Measurements from ENCODE around the gene GTPBP1. TPM values are rescaled to one million over a fixed set of nuclear protein-coding genes. Genes with fewer than 3 reads are reported as not detected.

The GTPBP1 gene
- total RNA-seq, 1 donor from 2014 or later, result 101 TPM

DNA sequence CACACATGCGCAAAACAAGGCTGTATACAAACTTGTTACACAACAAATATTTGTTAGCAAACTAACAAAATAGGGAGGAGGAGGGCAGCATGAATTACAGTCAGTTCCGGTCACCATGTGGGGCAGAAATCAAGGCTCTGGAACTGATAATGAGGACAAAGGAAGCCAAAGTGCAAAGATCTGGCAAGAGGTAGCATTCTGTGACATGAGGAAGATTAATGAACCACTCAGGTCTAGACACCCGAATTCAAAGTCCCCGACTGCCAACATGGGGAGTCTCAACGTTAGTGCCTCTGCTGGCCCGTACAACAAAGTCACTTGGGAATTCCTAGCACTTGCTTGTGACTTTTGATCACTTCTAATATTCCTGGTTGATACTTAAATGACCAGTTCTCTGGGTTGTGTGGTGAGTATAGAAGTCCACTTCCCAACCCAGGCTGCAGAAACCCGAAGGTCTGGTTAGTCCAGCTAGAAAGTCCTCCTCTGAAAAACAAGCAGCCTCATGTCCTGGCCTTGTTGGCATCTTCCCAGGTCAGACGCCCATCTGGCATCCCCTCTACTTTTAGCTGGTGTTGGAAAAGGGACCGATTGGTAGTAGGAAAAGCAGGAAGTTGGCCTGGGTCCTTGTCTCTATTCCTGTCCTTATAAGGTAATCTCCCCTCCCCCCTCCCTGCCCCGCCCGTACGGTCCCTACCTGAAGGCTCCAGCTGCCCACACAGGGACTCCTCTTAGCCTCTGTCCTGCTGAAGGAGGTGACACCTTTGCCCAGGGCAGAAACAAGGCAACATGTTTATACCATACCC lies 48.4 kb downstream of the GTPBP1 start:
- Mint-ChIP-seq H3K4me3 (ENCODE audit: low read depth) (peak overlapping the region; percentile 96), H3K9me3 (no peaks in the 10 kb centered on the region), H3K36me3 (ENCODE audit: low read depth) (peaks cover 56% of the 10 kb centered on the region), H3K27ac (peak overlapping the region; percentile 88), H3K4me1 (ENCODE audit: low read depth) (peaks cover 55% of the 10 kb centered on the region), H3K27me3 (ENCODE audit: low read depth) (no peaks in the 10 kb centered on the region)
- DNase-seq (ENCODE audit: low spot score), result no peak
- intact Hi-C loops (cut with micrococcal nuclease), result loop anchor here (2.0 to 10.0 kb wide), 3 partner anchors 21 to 341 kb away; partner anchors contain the start of gene APOBEC3H

DNA sequence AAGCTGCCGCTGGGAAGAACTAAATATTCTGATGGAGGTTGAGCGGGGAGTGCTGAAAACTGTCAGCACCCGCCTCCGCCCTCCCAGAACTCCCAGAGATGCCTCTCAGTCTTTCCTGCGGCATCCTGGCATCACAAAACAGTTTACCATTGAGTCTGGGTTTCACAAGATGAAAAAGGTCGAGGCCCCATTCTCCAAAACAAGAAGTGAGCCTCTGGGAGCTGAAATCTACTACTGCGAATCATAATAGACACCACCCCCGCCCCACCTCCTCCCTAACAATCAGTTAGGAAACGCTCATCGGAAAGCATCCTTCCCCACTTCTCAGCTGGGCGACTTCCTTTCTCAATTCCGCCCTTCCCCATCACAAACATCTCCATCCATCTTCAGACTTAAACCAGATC lies 49.0 kb downstream of the GTPBP1 start:
- Mint-ChIP-seq H3K4me1 (ENCODE audit: low read depth) (peaks cover 56% of the 10 kb centered on the region), H3K4me3 (ENCODE audit: low read depth) (peak overlapping the region; percentile 96), H3K9me3 (no peaks in the 10 kb centered on the region), H3K27me3 (ENCODE audit: low read depth) (no peaks in the 10 kb centered on the region), H3K36me3 (ENCODE audit: low read depth) (peaks cover 50% of the 10 kb centered on the region), H3K27ac (peak overlapping the region; percentile 88)
- peak; percentile 31 for DNase-seq (ENCODE audit: low spot score)
- intact Hi-C loops (cut with micrococcal nuclease), result loop anchor here (2.0 to 10.0 kb wide), 5 partner anchors 22 to 340 kb away; partner anchors contain the start of genes APOBEC3H, CBX6 and DNAL4

DNA sequence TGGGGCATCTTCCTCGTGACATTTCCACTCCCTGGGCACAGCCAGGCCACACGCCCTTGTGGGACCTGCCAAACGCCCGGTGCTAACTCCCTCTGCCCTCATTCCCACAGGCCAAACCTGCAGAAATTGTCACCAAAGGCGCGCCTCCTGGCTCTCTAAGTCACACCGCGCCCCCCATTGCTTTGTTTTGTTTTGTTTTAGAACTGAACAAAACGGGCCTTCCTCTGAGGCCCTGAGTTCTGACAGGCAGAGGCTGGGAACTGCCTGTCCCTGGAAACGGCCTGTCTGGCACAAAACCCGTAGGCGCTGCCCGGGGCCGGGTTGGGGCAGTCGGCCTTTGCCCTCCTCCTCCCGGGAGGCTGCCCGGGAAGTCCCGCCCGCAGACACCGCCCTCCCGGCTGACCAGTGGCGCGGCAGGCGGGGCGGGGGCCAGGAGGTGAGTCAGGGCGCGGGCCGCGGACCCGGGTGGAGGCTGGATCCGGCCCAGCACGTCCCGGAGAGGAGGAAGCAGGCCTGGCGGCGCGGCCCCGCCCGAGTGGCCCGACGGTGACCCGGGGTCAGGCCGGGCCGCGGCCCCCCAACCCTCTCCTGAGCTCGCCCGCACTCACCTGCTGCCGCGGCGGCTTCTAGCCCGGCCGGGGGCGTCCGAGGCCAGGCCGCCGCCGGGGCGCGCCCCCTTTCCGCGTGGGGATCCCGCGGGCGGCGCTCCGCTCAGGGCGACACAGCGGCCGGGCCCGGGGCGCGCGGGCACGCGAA lies 49.6 kb downstream of the GTPBP1 start:
- peaks cover 44% of the 10 kb centered on the region for H3K36me3 Mint-ChIP-seq (ENCODE audit: low read depth)
- peak overlapping the region; percentile 88 for H3K27ac Mint-ChIP-seq
- DNase-seq (ENCODE audit: low spot score), result peak; percentile 46
- H3K4me1 Mint-ChIP-seq (ENCODE audit: low read depth), result peaks cover 51% of the 10 kb centered on the region
- intact Hi-C loops (cut with micrococcal nuclease), result loop anchor here (2.0 to 10.0 kb wide), 5 partner anchors 23 to 339 kb away; partner anchors contain the start of genes APOBEC3H, CBX6 and DNAL4
- peak overlapping the region; percentile 96 for H3K4me3 Mint-ChIP-seq (ENCODE audit: low read depth)
- H3K9me3 Mint-ChIP-seq, result no peaks in the 10 kb centered on the region
- no peaks in the 10 kb centered on the region for H3K27me3 Mint-ChIP-seq (ENCODE audit: low read depth)

DNA sequence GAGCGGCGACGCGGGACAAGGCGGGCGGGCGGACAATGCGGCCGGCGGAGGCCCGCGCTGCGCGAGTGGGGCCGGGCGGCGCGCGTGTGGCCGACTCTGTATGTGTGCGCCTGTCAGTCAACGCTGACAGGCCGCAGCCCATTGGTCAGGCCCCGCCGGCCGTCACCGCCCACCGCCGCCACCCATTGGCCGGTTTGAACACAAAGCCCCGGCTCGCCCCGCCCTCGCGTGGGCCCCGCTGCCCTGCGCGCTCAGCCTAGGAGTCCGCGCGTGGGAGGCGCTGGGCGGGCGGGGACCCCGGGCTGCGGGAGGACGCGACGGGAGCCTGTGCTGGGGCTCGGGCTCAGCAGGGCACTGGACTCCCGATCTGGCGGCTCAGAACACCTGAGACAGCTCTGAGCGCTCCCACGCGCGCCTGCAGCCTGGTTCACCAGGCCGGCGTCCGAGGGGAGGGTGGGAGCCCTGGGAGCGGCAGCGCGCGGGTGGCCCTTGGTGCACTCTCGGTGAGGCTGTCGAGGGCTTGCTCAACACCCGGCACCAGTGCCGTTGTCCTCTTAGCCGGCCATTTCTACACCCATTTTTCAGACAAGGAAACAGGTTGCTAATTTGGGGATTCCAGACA lies 50.3 kb downstream of the GTPBP1 start, which contains the start of gene SUN2:
SUN2 (minus strand) TSS at position 88 of the 622 bp plus-strand sequence. CDS start 3,370 bp downstream, outside the sequence.
- Mint-ChIP-seq H3K4me1 (ENCODE audit: low read depth) (peaks cover 49% of the 10 kb centered on the region), H3K4me3 (ENCODE audit: low read depth) (peak within 1 kb of the TSS; percentile 96), H3K9me3 (no peaks in the 10 kb centered on the region), H3K36me3 (ENCODE audit: low read depth) (peaks cover 39% of the 10 kb centered on the region), H3K27me3 (ENCODE audit: low read depth) (no peaks in the 10 kb centered on the region), H3K27ac (peak within 1 kb of the TSS; percentile 95)
- intact Hi-C loops (cut with micrococcal nuclease), result loop anchor here (1.0 to 10.0 kb wide), 6 partner anchors 23 to 339 kb away; partner anchors contain the start of genes APOBEC3H, CBX6, DNAL4 and GTPBP1
- peak; percentile 91 for DNase-seq (ENCODE audit: low spot score)

DNA sequence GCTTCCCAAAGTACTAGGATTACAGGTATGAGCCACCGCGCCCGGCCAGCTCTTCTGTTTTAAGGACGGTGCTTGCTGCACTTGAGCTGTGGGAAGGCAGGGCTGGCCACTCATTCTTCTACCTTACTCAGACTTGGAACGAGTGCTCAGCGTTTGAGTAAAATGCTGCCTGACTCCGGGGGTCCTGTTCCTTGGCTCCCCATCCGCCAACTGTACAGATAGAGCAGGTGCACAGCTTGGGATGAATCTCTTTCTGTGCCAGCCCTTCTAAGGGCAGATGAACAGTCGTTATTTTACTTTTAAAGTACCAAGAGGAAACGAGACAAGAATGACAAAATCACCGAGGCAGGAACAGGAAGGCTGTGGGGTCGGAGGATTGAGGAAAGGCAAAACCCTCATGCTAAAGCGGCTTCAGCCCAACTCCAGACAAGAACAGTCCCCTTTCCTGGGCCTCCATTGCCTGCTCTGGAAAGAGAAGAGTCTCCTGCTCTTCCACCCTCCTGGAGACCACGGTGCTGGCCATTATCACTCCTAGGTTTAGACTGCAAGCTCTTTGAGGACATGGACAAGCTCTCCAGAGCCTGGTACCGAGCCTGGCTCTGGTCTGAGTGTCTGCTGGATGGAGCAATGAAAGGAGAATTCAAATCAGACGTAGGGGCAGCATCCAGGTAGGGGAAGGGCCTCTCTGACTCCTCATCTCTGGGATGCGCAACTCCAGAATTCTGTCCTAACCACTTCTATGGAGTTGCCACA lies 51.1 kb downstream of the GTPBP1 start:
- peak overlapping the region; percentile 95 for H3K27ac Mint-ChIP-seq
- intact Hi-C loops (cut with micrococcal nuclease), result loop anchor here (1.0 to 10.0 kb wide), 5 partner anchors 35 to 338 kb away; partner anchors contain the start of genes APOBEC3H, CBX6, DNAL4 and GTPBP1
- peaks cover 41% of the 10 kb centered on the region for H3K4me1 Mint-ChIP-seq (ENCODE audit: low read depth)
- H3K4me3 Mint-ChIP-seq (ENCODE audit: low read depth), result peak overlapping the region; percentile 93
- H3K36me3 Mint-ChIP-seq (ENCODE audit: low read depth), result peaks cover 30% of the 10 kb centered on the region
- no peaks in the 10 kb centered on the region for H3K9me3 Mint-ChIP-seq
- no peaks in the 10 kb centered on the region for H3K27me3 Mint-ChIP-seq (ENCODE audit: low read depth)
- DNase-seq (ENCODE audit: low spot score), result no peak

DNA sequence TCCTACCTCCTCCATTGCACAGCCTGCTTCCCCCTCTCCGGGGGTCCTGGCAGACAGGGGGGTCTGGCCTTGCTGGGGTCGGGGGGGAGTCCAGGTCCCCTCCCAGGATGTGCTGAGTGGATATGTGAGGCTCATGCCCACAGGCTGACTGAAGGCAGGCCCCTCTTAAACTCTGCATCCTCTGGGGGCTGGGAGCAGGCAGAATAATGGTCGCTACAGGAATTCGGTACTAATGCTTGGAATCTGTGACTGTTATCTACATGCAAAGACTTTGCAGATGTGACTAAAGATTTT lies 51.7 kb downstream of the GTPBP1 start:
- Mint-ChIP-seq H3K4me1 (ENCODE audit: low read depth) (peaks cover 37% of the 10 kb centered on the region), H3K9me3 (no peaks in the 10 kb centered on the region)

DNA sequence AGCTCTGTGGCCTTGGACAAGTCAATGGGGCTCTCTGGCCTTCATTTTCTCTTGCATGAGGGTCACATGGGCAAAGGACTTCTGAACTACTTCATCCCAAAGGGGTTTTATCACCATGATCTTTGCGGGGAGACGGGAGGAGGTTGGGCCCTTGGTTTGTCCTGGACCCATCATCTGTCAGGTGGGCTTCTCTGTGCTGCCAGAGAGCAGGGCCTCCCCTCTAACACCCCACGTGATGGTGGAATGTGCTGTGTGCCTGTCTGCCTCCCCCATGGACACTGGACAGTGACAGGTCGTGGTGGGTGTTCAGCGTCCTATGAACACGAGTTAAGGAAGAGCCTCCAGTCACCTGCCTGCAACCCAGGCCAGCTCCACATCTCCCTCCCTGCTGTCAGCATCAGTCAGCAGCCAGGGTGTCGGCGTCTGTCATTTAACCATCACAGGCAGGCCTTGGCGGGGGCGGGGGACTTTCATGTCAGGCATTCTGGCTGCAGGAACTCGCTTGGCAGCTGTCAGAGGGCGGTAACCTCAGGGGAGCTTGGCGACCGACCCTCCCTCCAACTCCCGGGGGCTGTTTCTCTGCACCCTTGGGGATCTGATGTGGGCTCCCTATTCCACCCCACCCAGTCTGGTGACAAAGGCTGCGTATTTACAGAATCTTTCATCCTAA lies 52.7 kb downstream of the GTPBP1 start:
- peak overlapping the region; percentile 5 for H3K27ac Mint-ChIP-seq

More for the DNA sequence above, 51.7 kb downstream of the GTPBP1 start:
- Mint-ChIP-seq H3K4me3 (ENCODE audit: low read depth) (peak overlapping the region; percentile 93), H3K27ac (peak overlapping the region; percentile 9), H3K36me3 (ENCODE audit: low read depth) (peaks cover 25% of the 10 kb centered on the region), H3K27me3 (ENCODE audit: low read depth) (no peaks in the 10 kb centered on the region)
- intact Hi-C loops (cut with micrococcal nuclease), result loop anchor here (5.0 to 10.0 kb wide), 4 partner anchors 35 to 337 kb away; partner anchors contain the start of genes APOBEC3H, CBX6 and DNAL4
- no peak for DNase-seq (ENCODE audit: low spot score)

DNA sequence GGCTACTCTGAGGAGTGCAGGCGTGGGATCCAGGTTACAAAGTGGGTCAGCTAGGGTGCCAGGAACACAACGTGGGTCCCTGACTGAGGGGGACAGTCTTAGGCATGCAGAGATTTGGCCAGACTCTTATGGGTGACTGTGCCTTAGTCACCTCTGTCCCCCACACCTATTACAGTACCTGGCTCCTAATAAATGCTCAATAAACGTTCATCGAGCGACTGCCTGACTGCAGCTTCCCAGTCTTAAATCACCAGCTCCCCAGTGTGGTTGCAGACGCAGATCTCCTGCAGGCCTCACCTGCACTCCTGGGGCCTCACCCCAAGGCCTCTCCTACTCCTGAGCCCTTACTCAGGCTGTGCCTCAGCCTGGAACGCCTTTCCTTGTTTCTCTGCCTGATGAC lies 53.3 kb downstream of the GTPBP1 start:
- intact Hi-C loops (cut with micrococcal nuclease), result loop anchor here (5.0 to 10.0 kb wide), 4 partner anchors 33 to 336 kb away; partner anchors contain the start of genes APOBEC3H, CBX6 and DNAL4
- Mint-ChIP-seq H3K4me1 (ENCODE audit: low read depth) (peaks cover 27% of the 10 kb centered on the region), H3K9me3 (no peaks in the 10 kb centered on the region), H3K36me3 (ENCODE audit: low read depth) (peaks cover 11% of the 10 kb centered on the region), H3K27ac (peak overlapping the region; percentile 5), H3K27me3 (ENCODE audit: low read depth) (no peaks in the 10 kb centered on the region), H3K4me3 (ENCODE audit: low read depth) (no peak overlapping the region)
- no peak for DNase-seq (ENCODE audit: low spot score)

More for the DNA sequence above, 52.7 kb downstream of the GTPBP1 start:
- intact Hi-C loops (cut with micrococcal nuclease), result loop anchor here (5.0 to 10.0 kb wide), 4 partner anchors 34 to 336 kb away; partner anchors contain the start of genes APOBEC3H, CBX6 and DNAL4
- peaks cover 32% of the 10 kb centered on the region for H3K4me1 Mint-ChIP-seq (ENCODE audit: low read depth)
- H3K9me3 Mint-ChIP-seq, result no peaks in the 10 kb centered on the region
- H3K36me3 Mint-ChIP-seq (ENCODE audit: low read depth), result peaks cover 17% of the 10 kb centered on the region
- DNase-seq (ENCODE audit: low spot score), result peak; percentile 45
- H3K27me3 Mint-ChIP-seq (ENCODE audit: low read depth), result no peaks in the 10 kb centered on the region
- peak overlapping the region; percentile 53 for H3K4me3 Mint-ChIP-seq (ENCODE audit: low read depth)

DNA sequence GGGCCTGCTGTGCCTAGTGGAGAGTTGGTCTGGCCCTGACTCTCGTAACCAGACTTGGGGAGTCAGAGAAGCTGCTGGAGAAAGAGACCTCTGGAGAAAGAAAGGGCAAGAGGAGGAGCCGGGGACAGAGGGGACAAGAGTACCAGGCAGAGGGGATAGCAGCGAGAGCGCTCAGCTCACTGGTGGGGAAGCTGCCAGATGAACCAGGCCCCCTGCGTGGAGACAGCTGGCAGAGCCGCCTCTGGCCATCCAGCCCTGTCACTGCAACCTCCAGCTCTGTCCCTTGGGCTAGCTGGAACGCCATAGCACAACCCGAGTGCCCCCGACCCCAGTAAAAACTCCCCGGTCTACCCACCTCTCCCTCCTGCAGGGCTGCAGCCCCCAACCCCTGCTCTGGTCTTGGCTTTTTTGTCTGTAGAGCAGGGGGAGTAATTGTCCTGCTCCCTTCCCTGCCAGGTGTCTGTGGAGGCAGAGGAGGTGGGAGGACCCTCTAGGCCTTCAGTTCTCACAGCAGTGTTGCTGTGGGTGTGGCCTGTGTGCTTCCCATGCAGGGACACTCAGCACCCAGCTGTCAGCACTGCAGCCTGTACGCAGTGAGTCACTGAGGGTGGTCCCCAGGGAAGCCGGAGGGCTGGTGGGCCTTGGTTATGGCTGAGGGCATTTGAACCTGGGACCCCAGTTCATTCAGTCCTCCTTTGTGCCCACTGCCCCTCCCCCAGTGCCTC lies 54.9 kb downstream of the GTPBP1 start:
- H3K27me3 Mint-ChIP-seq (ENCODE audit: low read depth), result no peaks in the 10 kb centered on the region
- H3K36me3 Mint-ChIP-seq (ENCODE audit: low read depth), result no peaks in the 10 kb centered on the region
- H3K4me3 Mint-ChIP-seq (ENCODE audit: low read depth), result no peak overlapping the region
- intact Hi-C loops (cut with micrococcal nuclease), result no loop called here
- H3K4me1 Mint-ChIP-seq (ENCODE audit: low read depth), result peaks cover 24% of the 10 kb centered on the region
- no peak overlapping the region for H3K27ac Mint-ChIP-seq
- no peaks in the 10 kb centered on the region for H3K9me3 Mint-ChIP-seq
- DNase-seq (ENCODE audit: low spot score), result no peak

DNA sequence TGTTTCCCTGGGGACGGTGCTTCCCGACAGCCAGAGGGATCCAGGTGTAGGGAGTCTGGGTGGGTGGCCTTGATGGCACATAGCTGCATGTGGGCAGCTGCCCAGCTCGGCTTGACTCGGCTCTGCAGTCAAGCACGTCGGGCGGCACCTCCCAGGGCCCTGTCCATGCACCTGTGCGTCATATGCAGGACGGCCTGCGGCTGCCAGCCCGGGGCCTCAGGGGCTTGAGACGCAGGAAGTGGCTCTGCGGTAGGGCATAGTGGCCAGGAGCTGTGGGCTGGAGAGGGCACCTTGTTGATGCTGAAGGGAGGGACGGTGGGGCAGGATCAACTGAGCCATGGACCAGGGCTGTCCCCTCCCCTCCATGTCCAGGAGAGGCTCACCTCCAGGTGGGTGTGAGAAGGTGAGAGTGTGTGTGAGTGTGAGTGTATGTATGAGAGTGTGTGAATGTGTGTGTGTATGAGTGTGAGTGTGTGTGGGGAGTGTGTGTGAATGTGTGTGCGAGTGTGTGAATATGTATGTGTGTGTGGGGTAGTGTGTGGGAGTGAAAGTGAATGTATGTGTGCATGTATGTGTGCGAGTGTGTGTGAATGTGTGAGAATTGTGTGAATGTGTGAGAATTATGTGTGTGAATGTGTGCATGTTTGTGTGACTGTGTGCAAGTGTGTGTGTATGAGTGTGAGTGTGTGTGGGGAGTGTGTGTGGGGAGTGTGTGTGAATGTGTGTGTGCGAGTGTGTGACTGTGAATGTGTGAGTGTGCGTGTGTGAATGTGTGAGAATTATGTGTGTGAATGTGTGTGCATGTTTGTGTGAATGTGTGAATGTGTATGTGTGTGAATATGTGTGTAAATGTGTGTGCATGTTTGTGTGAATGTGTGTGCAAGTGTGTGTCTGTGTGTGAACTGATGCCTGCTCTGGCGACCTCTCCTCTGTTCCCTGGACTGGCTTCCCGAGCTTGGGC lies 55.7 kb downstream of the GTPBP1 start:
- Mint-ChIP-seq H3K36me3 (ENCODE audit: low read depth) (no peaks in the 10 kb centered on the region), H3K4me3 (ENCODE audit: low read depth) (no peak overlapping the region), H3K4me1 (ENCODE audit: low read depth) (peaks cover 24% of the 10 kb centered on the region), H3K27me3 (ENCODE audit: low read depth) (no peaks in the 10 kb centered on the region), H3K27ac (no peak overlapping the region), H3K9me3 (no peaks in the 10 kb centered on the region)
- DNase-seq (ENCODE audit: low spot score), result no peak
- intact Hi-C loops (cut with micrococcal nuclease), result no loop called here
